Prostate gland (tissue), 2 donors: ENCODE results near the gene ZCCHC7.

Experiments used
- POLR2A ChIP-seq: fragments of 450-650 bp; IDR thresholded peaks from one replicate; pipeline ENCODE4 v1.6.1; 2016; ENCODE audit warnings: antibody characterized with exemption, mild to moderate bottlenecking
- POLR2AphosphoS5 ChIP-seq: sonication (generic); formaldehyde crosslinking; IDR thresholded peaks from one replicate; pipeline ENCODE4 v1.6.1; 2017; ENCODE audit warnings: antibody characterized with exemption
- TF ChIP-seq, protein P1 (sequence below), 4 experiments: fragments of 200-600 bp in 2 of 4; fragments of 450-650 bp in 2 of 4; sonication (generic) in 2 of 4; IDR thresholded peaks; 1 replicate in 3 of 4; 2 replicates in 1 of 4; pipeline ENCODE4 v1.5.1; 2016 to 2019; ENCODE audit warnings: antibody characterized with exemption in 4 of 4, mild to moderate bottlenecking in 2 of 4, moderate library complexity in 2 of 4

DNA sequence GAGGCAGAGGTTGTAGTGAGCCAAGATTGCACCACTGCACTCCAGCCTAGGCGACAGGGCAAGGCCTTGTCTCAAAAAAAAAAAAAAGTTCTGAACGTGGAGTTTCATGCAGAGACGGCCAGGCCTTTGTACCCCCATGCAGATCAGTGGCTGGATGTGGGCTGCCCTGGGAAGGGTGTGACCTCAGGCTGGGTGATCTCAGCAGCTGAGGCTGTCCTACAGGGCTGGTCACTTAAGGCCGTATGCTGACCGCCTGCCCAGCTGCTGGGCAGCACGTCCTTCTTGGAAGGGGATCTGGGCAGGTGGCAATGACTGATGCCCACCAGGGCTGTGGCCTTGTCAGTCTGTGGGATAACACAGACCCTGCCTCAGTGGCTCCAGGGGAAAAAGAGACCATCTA lies 264.9 kb downstream of the ZCCHC7 start:
- TF ChIP-seq, protein P1, sequence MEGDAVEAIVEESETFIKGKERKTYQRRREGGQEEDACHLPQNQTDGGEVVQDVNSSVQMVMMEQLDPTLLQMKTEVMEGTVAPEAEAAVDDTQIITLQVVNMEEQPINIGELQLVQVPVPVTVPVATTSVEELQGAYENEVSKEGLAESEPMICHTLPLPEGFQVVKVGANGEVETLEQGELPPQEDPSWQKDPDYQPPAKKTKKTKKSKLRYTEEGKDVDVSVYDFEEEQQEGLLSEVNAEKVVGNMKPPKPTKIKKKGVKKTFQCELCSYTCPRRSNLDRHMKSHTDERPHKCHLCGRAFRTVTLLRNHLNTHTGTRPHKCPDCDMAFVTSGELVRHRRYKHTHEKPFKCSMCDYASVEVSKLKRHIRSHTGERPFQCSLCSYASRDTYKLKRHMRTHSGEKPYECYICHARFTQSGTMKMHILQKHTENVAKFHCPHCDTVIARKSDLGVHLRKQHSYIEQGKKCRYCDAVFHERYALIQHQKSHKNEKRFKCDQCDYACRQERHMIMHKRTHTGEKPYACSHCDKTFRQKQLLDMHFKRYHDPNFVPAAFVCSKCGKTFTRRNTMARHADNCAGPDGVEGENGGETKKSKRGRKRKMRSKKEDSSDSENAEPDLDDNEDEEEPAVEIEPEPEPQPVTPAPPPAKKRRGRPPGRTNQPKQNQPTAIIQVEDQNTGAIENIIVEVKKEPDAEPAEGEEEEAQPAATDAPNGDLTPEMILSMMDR (IDR thresholded peaks at IDR 0.05): no peak
- no peak for TF ChIP-seq POLR2A
- no peak for TF ChIP-seq POLR2AphosphoS5
